Memory B cell (primary cell): Measurements from ENCODE around the gene RNF8.

Experiments used
- ATAC-seq: fragments of 150-1000 bp; cut with Tn5 transposase; 2 replicates; pipeline ENCODE4 v1.10.0; 2021; ENCODE audit warnings: low read depth, mild to moderate bottlenecking, moderate library complexity
- DNase-seq, 2 donors: peaks; one replicate each; pipeline ENCODE4 v3.0.0; 2022; ENCODE audit warnings: low spot score in 2 of 2
- H3K27ac Mint-ChIP-seq: one replicate; pipeline ENCODE4 v1.8.0; 2022; ENCODE audit warnings: mild to moderate bottlenecking, moderate library complexity, mixed read lengths
- H3K27me3 Mint-ChIP-seq: one replicate; pipeline ENCODE4 v1.8.0; 2022; ENCODE audit warnings: mixed read lengths
- H3K36me3 Mint-ChIP-seq: one replicate; pipeline ENCODE4 v1.8.0; 2022; ENCODE audit warnings: mild to moderate bottlenecking, mixed read lengths
- H3K4me1 Mint-ChIP-seq: one replicate; pipeline ENCODE4 v1.8.0; 2022; ENCODE audit warnings: mixed read lengths
- H3K4me3 Mint-ChIP-seq: one replicate; pipeline ENCODE4 v1.8.0; 2022; ENCODE audit warnings: mild to moderate bottlenecking, moderate library complexity, mixed read lengths
- H3K9me3 Mint-ChIP-seq: one replicate; pipeline ENCODE4 v1.8.0; 2022; ENCODE audit warnings: mixed read lengths

RNF8 gene

GRCh38 chr6:37359039-37359438 is 5.3 kb downstream of the RNF8 start:
- H3K36me3 Mint-ChIP-seq = peaks cover 18% of the 10 kb centered on the region
- no peaks in the 10 kb centered on the region for H3K9me3 Mint-ChIP-seq
- DNase-seq (no peak), ATAC-seq (no peak)
- H3K27ac Mint-ChIP-seq = no peak overlapping the region
- H3K4me1 Mint-ChIP-seq = peaks cover 26% of the 10 kb centered on the region
- no peaks in the 10 kb centered on the region for H3K27me3 Mint-ChIP-seq
- no peak overlapping the region for H3K4me3 Mint-ChIP-seq

- Mint-ChIP-seq H3K36me3 (peaks cover 20% of the 10 kb centered on the region), H3K27ac (no peak overlapping the region), H3K4me3 (no peak overlapping the region), H3K4me1 (peaks cover 9% of the 10 kb centered on the region), H3K27me3 (no peaks in the 10 kb centered on the region), H3K9me3 (no peaks in the 10 kb centered on the region)
- ATAC-seq (no peak), DNase-seq (no peak)
These were observed 8.5 kb downstream of the RNF8 start for GRCh38 chr6:37362101-37362828.

- ATAC-seq = no peak
- H3K27me3 Mint-ChIP-seq = no peaks in the 10 kb centered on the region
- H3K4me3 Mint-ChIP-seq = no peak overlapping the region
- H3K36me3 Mint-ChIP-seq = peaks cover 29% of the 10 kb centered on the region
- H3K9me3 Mint-ChIP-seq = no peaks in the 10 kb centered on the region
- no peak for DNase-seq
- H3K4me1 Mint-ChIP-seq = peaks cover 15% of the 10 kb centered on the region
- no peak overlapping the region for H3K27ac Mint-ChIP-seq
These were observed 12.0 kb downstream of the RNF8 start for GRCh38 chr6:37365791-37366190.

DNA sequence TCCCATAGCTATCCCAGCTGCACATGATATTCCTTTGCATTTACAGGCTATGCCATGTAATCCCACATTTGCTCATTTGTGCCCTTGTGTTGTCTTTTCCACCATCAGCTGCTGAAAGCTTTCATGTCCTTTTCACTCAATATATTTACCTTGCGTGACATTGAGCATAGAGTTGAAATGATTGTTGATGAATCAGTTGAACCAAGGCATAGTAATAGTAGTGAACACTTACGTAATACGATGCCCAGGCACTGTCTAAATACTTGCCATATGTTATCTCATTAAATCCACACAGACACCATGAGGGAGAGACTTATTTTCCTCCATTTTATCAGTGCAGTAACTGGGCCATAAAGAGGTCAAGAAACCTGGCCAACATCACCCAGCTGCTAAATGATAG is 13.1 kb downstream of the RNF8 start:
- H3K36me3 Mint-ChIP-seq = peaks cover 23% of the 10 kb centered on the region
- H3K27me3 Mint-ChIP-seq = no peaks in the 10 kb centered on the region

DNA sequence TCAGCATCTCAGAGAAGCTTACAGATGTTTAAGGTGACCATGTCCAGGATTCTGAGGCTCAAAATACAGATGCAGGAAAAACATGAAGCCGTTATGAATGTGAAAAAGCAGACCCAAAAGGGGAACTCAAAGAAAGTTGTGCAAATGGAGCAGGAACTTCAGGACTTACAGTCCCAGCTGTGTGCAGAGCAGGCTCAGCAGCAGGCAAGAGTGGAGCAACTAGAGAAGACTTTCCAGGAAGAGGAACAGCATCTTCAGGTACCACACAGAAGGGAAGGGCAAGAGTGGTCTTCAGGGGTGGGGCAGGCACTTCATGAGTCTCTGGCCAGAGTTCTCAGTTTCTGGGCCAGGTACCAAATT is 15.2 kb downstream of the RNF8 start:
- ATAC-seq (no peak), DNase-seq (no peak)
- Mint-ChIP-seq H3K4me3 (no peak overlapping the region), H3K36me3 (peaks cover 20% of the 10 kb centered on the region), H3K9me3 (no peaks in the 10 kb centered on the region), H3K27me3 (no peaks in the 10 kb centered on the region), H3K27ac (no peak overlapping the region), H3K4me1 (peaks cover 17% of the 10 kb centered on the region)

More for the DNA sequence above, 13.1 kb downstream of the RNF8 start:
- no peak overlapping the region for H3K27ac Mint-ChIP-seq
- H3K4me3 Mint-ChIP-seq = no peak overlapping the region
- ATAC-seq (no peak), DNase-seq (no peak)
- no peaks in the 10 kb centered on the region for H3K9me3 Mint-ChIP-seq
- peaks cover 17% of the 10 kb centered on the region for H3K4me1 Mint-ChIP-seq

DNA sequence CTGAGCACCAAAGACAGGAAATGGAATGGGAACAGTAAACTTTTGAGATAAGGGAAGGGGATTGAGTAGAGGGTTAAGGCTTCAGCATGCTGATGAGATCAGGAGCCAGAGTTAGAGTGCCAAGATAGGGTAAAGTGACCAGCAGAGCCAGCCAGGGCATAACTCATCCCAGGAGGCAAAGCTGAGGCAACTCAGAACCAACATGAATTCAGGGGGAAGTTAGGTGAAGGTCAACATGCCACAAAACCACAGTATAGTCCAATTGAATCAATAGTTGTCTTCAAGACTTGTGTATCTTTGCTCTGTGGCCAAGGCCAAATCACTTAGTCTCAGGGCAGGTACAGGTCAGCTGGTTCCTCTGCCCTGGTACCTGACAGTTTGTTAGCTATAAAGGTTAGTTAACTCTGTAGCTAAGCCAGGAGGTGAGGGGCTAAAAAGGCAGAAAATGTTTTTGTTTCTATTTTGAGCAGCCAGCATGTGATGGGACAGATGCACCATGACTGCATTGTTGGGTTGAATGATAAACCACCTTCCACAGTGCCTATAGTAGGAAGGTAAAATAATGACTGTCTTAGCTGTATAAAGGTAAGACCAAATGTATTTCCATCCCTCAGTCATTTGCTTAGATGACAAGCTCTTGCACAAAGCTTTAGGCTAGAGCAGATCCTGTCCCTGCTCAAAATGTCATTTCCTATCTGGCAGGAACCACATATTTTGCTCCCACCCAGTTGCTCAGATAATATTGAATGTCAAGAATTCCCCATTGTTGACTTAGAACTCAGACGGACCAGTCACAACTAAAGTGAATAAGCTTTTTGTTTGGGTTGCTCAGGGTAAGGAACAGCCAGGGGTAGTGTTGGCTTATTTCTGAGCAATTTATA is 15.8 kb downstream of the RNF8 start:
- peaks cover 19% of the 10 kb centered on the region for H3K4me1 Mint-ChIP-seq
- H3K4me3 Mint-ChIP-seq = no peak overlapping the region
- no peaks in the 10 kb centered on the region for H3K9me3 Mint-ChIP-seq
- DNase-seq = no peak
- H3K27ac Mint-ChIP-seq = no peak overlapping the region
- ATAC-seq = no peak
- no peaks in the 10 kb centered on the region for H3K27me3 Mint-ChIP-seq
- peaks cover 20% of the 10 kb centered on the region for H3K36me3 Mint-ChIP-seq

- Mint-ChIP-seq H3K36me3 (peaks cover 18% of the 10 kb centered on the region), H3K4me3 (no peak overlapping the region), H3K27me3 (no peaks in the 10 kb centered on the region), H3K9me3 (no peaks in the 10 kb centered on the region), H3K4me1 (peaks cover 32% of the 10 kb centered on the region), H3K27ac (no peak overlapping the region)
- ATAC-seq = no peak
- DNase-seq = no peak
These were observed 17.6 kb downstream of the RNF8 start for GRCh38 chr6:37371154-37372083.

DNA sequence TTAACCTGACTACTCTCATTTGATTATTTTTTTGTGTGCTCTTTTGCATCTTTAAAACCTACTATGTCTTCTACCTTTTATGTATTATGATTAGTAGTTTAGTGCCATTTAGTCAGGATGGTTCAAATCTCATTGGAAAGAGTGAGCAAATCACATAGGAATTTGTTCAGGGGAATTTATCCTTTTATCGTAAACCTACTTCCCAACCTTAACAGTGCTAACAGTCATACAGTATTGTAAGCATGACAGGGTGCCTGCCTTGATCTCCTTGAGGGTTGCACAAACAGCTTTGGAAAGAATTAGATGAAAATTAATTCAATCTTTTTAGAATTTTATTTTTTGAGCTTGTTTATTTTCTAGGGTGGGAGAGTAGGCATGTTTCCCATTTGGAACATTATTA is 18.3 kb downstream of the RNF8 start:
- Mint-ChIP-seq H3K27me3 (no peaks in the 10 kb centered on the region), H3K36me3 (peaks cover 18% of the 10 kb centered on the region), H3K4me1 (peaks cover 35% of the 10 kb centered on the region), H3K27ac (no peak overlapping the region), H3K9me3 (no peaks in the 10 kb centered on the region), H3K4me3 (no peak overlapping the region)
- ATAC-seq (no peak), DNase-seq (no peak)

GRCh38 chr6:37373822-37374471 is 20.2 kb downstream of the RNF8 start:
- Mint-ChIP-seq H3K9me3 (no peaks in the 10 kb centered on the region), H3K27ac (no peak overlapping the region), H3K4me1 (peaks cover 35% of the 10 kb centered on the region), H3K27me3 (no peaks in the 10 kb centered on the region), H3K36me3 (peaks cover 13% of the 10 kb centered on the region), H3K4me3 (no peak overlapping the region)
- no peak for ATAC-seq
- DNase-seq = no peak

DNA sequence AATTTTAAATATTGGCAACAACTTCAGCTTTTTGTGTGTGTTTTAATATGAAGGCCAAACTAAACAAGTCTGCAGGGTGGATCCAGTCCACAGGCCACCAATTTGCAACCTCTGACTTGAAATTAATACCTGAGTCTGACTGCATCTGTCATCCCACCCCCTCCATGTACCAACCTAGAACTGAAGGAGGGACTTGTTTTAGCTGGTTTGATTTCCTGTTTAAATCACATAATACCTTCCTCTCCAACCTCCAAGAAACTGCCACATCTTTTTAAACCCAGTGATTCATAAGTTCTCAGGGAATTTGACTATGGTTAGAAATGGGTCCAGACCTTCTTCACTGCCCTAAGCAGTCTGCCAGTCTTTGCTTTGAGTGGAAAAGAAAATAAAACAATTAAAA is 21.6 kb downstream of the RNF8 start:
- ATAC-seq (no peak), DNase-seq (no peak)
- no peaks in the 10 kb centered on the region for H3K27me3 Mint-ChIP-seq
- peak overlapping the region; percentile 93 for H3K27ac Mint-ChIP-seq
- H3K36me3 Mint-ChIP-seq = peaks cover 9% of the 10 kb centered on the region
- H3K4me3 Mint-ChIP-seq = no peak overlapping the region
- H3K9me3 Mint-ChIP-seq = no peaks in the 10 kb centered on the region
- H3K4me1 Mint-ChIP-seq = peaks cover 31% of the 10 kb centered on the region

- peak overlapping the region; percentile 55 for H3K4me3 Mint-ChIP-seq
- no peaks in the 10 kb centered on the region for H3K27me3 Mint-ChIP-seq
These were observed 22.4 kb downstream of the RNF8 start for GRCh38 chr6:37376078-37376743.

GRCh38 chr6:37381579-37381978 is 27.8 kb downstream of the RNF8 start:
- ATAC-seq (peak; percentile 69), DNase-seq (peak; percentile 15 to 27)
- no peaks in the 10 kb centered on the region for H3K27me3 Mint-ChIP-seq
- H3K4me3 Mint-ChIP-seq = no peak overlapping the region
- H3K36me3 Mint-ChIP-seq = peaks cover 18% of the 10 kb centered on the region
- H3K27ac Mint-ChIP-seq = no peak overlapping the region
- peaks cover 16% of the 10 kb centered on the region for H3K4me1 Mint-ChIP-seq
- no peaks in the 10 kb centered on the region for H3K9me3 Mint-ChIP-seq

More at GRCh38 chr6:37376078-37376743, 22.4 kb downstream of the RNF8 start:
- Mint-ChIP-seq H3K36me3 (peaks cover 9% of the 10 kb centered on the region), H3K9me3 (no peaks in the 10 kb centered on the region), H3K27ac (peak overlapping the region; percentile 93), H3K4me1 (peaks cover 30% of the 10 kb centered on the region)
- ATAC-seq = peak; percentile 88
- peak in 1 of 2 donors; percentile 44 for DNase-seq
